ENCODE measurements around the gene LAX1.
"Not testable (repeated sequence)": the region's sequence is repeated elsewhere in the genome, so short reads cannot be mapped to it uniquely, and the experiment has no call there.

The LAX1 gene

GRCh38 chr1:203769505-203770343, 4.7 kb downstream of the LAX1 start:
- no peak for DNase-seq (ENCODE audit: low spot score)

GRCh38 chr1:203771901-203772301, 6.9 kb downstream of the LAX1 start:
- no peak for DNase-seq (ENCODE audit: low spot score)

GRCh38 chr1:203772836-203773235, 7.9 kb downstream of the LAX1 start:
- no peak for DNase-seq (ENCODE audit: low spot score)

GRCh38 chr1:203776636-203777035, 11.7 kb downstream of the LAX1 start:
- DNase-seq (ENCODE audit: low spot score) = no peak

- DNase-seq (ENCODE audit: low spot score) = no peak
Observed at GRCh38 chr1:203777596-203777995, 12.6 kb downstream of the LAX1 start.

DNA sequence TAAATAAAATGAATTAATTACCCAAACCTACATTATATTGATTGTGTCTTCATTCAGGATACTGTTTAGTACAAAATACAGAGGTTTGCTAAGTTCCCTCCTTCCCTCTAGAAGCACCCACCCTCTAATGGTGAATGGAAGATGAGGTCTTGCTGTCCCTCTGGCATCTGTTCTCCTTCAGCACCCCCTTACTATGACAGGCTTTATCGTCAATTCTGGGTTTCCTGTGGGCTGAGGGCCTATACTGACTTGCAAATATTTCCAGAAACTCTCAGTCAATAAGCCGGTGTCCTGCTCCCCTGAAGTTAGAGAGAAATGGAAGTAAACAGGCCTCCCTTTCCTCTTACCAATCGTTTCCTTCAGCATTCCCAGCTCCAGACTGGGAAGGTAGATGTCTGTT, 13.2 kb downstream of the LAX1 start:
- DNase-seq (ENCODE audit: low spot score) = no peak

- DNase-seq (ENCODE audit: low spot score) = no peak
Observed at GRCh38 chr1:203778789-203779188, 13.8 kb downstream of the LAX1 start.

DNA sequence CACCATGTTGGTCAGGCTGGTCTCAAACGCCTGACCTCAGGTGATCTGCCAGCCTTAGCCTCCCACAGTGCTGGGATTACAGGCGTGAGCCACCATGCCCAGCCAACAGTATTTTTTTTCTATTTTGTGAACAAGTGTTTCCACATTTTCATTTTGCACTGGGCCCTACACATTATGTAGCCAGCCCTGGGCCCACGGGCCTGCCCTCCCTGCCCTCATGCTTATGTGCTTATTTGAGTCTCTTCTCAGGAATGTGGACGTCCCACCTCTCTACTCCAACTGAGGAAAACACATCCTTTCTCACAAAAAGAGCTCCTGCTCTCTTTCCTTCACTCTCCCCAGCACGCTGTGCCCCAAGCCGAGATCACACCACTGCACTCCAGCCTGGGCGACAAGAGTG, 17.0 kb downstream of the LAX1 start:
- no peak for DNase-seq (ENCODE audit: low spot score)

DNA sequence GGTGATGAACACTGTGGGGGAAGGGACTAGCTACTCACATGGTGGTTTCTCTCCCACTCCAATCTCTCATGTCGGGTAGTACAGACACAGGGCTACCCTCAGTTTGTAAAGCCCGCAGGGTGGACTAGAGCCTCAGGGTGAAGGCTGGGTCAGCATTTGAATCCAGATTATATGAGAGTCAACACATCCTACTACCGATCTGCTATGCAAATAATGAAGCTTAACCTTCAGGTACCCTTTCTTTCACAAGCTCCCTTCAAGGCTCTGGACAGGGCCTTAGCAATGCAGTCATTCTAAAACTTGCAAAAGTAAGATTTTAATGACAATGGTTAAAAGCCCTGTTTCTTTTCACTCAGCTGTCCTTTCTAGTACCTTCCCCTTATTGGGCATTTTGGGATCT, 25.0 kb downstream of the LAX1 start:
- no peak for DNase-seq (ENCODE audit: low spot score)

DNA sequence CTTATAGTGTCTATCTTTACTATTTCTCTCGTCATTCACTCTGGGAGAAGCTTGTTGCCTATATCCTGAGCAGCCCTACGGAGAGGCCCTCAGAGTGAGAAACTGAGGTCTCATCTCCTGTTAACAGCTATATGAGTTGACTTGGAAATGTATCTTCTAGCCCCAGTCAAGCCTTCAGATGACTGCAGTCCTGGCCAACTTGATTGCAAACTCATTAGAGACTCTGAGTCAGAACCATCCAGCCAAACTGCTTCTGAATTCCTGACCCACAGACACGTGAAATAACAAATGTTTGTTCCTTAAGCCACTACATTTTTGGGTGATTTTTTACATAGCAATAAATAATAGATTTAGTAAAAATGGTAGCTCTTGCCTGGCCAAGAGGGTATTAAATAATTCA, 26.5 kb downstream of the LAX1 start:
- no peak for DNase-seq (ENCODE audit: low spot score)

DNA sequence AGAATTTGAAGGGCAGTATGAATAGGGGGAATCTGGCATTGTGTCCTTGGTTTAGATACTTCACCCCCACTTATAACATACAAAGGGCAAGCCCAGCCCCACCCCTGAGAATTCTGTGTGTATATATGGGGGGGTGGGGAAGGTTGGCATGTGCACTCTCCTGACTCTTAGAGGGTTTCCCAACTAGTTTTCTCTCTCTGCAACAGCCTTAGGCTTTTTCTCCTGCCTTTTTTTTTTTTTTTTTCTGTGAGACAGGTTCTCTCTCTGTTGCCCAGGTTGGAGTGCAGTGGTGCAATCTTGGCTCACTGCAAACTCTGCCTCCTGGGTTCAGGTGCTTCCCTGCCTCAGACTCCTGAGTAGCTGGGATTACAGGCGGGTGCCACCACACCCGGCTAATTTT, 27.5 kb downstream of the LAX1 start:
- no peak for DNase-seq (ENCODE audit: low spot score)

DNA sequence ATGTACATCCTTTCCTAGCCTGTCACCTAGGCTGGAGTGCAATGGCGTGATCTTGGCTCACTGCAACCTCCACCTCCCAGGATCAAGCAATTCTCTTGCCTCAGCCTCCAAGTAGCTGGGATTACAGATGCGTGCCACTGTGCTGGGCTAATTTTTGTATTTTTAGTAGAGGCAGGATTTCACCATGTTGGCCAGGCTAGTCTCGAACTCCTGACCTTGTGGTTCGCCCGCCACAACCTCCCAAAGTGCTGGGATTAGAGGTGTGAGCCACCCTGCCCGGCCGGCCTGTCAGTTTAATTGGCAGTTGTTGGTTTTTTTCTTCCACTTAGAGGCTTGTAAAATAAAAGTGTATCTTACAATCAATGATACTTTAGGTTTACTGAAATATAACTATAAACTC, 28.6 kb downstream of the LAX1 start:
- DNase-seq (ENCODE audit: low spot score) = not testable (repeated sequence)

DNA sequence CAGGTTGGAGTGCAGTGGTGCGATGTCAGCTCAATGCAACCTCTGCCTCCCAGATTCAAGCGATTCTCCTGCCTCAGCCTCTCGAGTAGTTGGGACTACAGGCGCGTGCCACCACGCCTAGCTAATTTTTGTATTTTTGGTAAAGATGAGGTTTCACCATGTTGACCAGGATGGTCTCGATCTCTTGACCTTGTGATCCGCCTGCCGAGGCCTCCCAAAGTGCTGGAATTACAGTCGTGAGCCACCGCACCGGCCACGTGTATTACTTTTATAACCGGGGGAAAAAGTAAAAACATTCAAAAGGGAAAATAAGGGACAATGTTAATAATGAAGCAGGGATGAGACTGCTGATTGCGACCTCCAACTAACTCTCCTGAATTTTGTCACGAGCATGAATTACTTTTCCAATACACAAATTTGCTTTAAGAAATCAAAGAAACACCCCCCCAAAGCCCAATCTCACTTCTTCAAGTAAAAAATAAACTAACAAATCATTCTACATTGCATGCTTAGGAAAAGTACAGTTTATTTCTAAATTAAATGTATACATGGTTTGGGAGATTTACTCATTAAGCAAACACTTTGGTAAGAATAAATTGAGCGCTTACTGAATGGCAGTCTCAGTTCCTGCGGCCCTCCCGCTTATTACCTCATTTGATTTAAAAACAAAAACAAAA, 29.9 kb downstream of the LAX1 start:
- DNase-seq (ENCODE audit: low spot score) = no peak

GRCh38 chr1:203795441-203796235, 30.7 kb downstream of the LAX1 start, which contains the start of the genes ZBED6 and ZC3H11A:
ZBED6 (plus strand) TSS chr1:203795623; CDS start chr1:203797523, 1,900 bp downstream.
ZC3H11A (plus strand) TSS chr1:203795623; CDS start chr1:203817071, 21,448 bp downstream.
- peak; percentile 97 for DNase-seq (ENCODE audit: low spot score)

DNA sequence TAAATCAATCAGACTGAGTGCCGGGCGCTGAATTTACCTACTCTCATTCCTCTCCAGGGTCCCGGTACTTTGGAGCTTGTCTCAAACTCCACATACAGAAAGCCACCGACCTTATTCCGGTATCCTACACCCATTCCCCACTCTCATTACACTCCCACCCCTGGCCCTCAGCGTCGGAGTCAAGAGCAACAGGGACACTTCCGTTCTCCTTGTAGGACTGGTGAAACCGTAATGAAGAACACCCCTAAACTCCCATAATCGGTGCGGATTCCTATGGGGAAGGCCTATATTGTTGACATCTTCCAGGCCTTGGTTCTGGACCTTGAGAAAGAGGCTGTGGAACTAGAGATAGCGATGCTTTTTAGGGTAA, 31.2 kb downstream of the LAX1 start:
- no peak for DNase-seq (ENCODE audit: low spot score)

DNA sequence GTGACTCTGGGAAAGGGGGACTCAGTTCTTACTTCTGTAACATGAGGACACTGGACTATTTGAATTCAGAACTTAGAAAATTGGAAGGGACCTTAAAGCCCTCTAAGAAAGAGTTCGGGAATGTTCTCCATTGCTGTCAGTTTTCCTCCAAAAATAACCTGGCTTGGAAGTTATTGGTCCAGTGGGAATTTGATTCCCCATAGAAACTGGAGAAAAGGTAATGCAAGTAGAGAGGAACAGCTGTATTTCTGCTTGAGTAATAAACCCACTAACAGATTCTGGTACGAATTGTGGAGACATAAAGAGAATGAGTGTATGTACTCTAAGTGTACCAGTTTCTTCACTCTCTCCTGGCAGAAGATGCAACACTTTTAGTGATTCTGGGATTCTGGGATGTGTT, 32.2 kb downstream of the LAX1 start:
- no peak for DNase-seq (ENCODE audit: low spot score)

DNA sequence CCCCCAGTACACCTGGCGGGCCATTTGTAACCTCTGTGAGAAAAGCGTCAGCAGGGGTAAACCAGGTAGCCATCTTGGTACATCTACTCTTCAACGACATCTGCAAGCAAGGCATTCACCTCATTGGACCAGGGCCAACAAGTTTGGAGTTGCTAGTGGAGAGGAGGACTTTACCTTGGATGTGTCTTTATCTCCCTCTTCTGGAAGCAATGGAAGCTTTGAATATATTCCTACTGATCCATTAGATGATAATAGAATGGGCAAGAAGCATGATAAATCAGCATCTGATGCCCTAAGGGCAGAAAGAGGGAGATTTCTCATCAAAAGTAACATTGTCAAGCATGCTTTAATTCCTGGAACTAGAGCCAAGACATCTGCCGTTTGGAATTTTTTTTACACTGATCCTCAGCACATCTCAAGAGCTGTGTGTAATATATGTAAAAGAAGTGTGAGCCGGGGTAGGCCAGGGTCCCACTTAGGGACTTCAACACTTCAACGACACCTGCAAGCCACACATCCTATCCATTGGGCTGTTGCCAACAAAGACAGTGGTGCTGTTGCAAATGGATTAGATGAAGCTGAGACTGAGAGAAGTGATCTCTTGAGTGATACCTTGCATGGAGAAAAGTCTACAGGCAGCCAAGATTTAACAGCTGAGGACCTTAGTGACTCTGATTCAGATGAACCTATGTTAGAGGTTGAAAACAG, 33.1 kb downstream of the LAX1 start:
- DNase-seq (ENCODE audit: low spot score) = no peak

DNA sequence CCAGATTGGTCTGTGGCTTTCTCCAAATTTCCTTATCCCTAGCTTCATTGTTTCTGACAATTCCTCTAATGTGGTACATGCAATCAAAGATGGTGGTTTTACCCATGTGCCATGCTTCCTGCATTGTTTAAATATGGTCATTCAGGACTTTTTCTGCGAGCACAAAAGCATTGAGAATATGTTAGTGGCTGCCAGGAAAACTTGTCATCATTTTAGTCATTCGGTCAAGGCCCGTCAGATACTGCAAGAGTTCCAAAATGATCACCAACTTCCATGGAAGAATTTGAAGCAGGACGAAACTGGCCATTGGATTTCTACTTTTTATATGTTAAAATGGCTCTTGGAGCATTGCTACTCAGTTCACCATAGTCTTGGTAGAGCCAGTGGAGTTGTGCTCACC, 34.2 kb downstream of the LAX1 start:
- DNase-seq (ENCODE audit: low spot score) = no peak

DNA sequence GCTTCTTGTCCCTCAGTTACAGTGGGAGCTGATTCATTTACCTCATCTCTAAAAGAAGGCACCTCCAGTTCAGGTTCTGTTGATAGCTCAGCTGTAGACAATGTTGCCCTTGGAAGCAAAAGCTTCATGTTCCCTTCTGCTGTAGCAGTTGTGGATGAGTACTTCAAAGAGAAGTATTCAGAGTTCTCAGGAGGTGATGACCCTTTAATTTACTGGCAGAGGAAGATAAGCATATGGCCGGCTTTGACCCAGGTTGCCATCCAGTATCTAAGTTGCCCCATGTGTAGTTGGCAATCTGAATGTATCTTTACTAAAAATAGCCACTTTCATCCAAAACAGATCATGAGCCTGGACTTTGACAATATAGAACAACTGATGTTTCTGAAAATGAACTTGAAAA, 35.0 kb downstream of the LAX1 start:
- no peak for DNase-seq (ENCODE audit: low spot score)

GRCh38 chr1:203805689-203806088, 40.7 kb downstream of the LAX1 start:
- no peak for DNase-seq (ENCODE audit: low spot score)

DNA sequence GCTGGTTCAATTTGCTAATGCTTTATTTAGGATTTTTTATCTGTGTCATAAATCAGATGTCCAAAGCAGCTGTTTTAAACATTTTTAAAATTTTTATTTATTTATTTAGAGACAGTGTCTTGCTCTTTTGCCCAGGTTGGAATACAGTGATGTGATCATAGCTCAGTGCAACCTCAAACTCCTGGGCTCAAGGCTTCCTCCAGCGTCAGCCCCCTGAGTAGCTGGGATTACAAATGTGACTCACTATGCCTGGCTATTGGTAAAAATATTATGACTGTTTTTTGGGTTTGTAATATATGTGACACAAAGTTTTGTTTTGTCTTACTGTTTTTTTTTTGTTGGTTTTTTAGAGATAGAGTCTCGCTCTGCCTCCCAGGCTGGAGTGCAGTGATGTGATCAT, 42.2 kb downstream of the LAX1 start:
- DNase-seq (ENCODE audit: low spot score) = no peak
